Fibroblast of skin of left biceps (primary cell): ENCODE results near the gene ANKRD13C.

Experiments used
- DNase-seq, 2 experiments: peaks; one replicate each; pipeline ENCODE4 v3.0.0-alpha.2; 2013; ENCODE audit warnings: low read depth in 2 of 2

ANKRD13C gene

GRCh38 chr1:70220015-70220414 lies 134.5 kb downstream of the ANKRD13C start:
- DNase-seq = no peak

- DNase-seq = no peak
Measured at GRCh38 chr1:70211541-70211940, 143.0 kb downstream of the ANKRD13C start.

- DNase-seq = no peak
Measured at GRCh38 chr1:70210820-70211219, 143.7 kb downstream of the ANKRD13C start.
